Mucosa of descending colon (tissue), 3 donors: ENCODE results near the gene FAM47E. TPM values are rescaled to one million over a fixed set of nuclear protein-coding genes. Genes with fewer than 3 reads are reported as not detected.

Source experiments
- ATAC-seq: fragments of 200-7000 bp; cut with Tn5 transposase; one replicate; pipeline ENCODE4 v1.9.1; 2020; ENCODE audit warnings: mild to moderate bottlenecking, moderate library complexity
- DNase-seq, 3 donors: peaks; one replicate each; pipeline ENCODE4 v3.0.0-alpha.2; 2020
- H3K36me3 ChIP-seq: fragments of 200-600 bp; one replicate; pipeline ENCODE4 v1.8.0; 2021; ENCODE audit warnings: low read depth, mild to moderate bottlenecking
- H3K4me1 ChIP-seq: fragments of 200-600 bp; one replicate; pipeline ENCODE4 v1.8.0; 2021; ENCODE audit warnings: low read depth, mild to moderate bottlenecking
- H3K4me3 ChIP-seq: fragments of 200-600 bp; one replicate; pipeline ENCODE4 v1.8.0; 2021; ENCODE audit warnings: mild to moderate bottlenecking
- H3K9me3 ChIP-seq: fragments of 200-600 bp; one replicate; pipeline ENCODE4 v1.8.0; 2021; ENCODE audit warnings: mild to moderate bottlenecking
- intact Hi-C, 2 donors: fragments of 100-400 bp; cut with DNase I in 1 of 2; cut with micrococcal nuclease in 1 of 2; formaldehyde crosslinking; loops; one replicate each; pipeline versions ENCODE4 v1.11.0 to v1.11.1; 2022; cut with DNase I, micrococcal nuclease
- total RNA-seq, 3 donors: library from RNA; stranded (reverse); fragmentation: NEBNext Ultra II Directional in 2 of 3; extraction: Animal tissue kit (Norgen Biotek cat#: 25700) in 2 of 3; gene quantifications; one replicate each; pipeline versions ENCODE4 v1.2.1 to v1.2.4, GENCODE V29; 2021 to 2023
- TF ChIP-seq, protein P1 (sequence below): fragments of 200-600 bp; IDR thresholded peaks from one replicate; pipeline ENCODE4 v1.8.0; 2022; ENCODE audit warnings: antibody characterized with exemption, mild to moderate bottlenecking
- donor health status: DM: no; HTN: no; CAD: no; lungs with moderate emphysema.
- donor health status: DM: no; HTN: no; CAD: no.
- donor health status: DM: no; HTN: yes; CAD: no.

The FAM47E gene
- total RNA-seq, 3 donors from 2014 or later: 3.3 to 9.8 (median 6.1) TPM

- H3K4me1 ChIP-seq: no peaks in the 10 kb centered on the region
- TF ChIP-seq, protein P1, sequence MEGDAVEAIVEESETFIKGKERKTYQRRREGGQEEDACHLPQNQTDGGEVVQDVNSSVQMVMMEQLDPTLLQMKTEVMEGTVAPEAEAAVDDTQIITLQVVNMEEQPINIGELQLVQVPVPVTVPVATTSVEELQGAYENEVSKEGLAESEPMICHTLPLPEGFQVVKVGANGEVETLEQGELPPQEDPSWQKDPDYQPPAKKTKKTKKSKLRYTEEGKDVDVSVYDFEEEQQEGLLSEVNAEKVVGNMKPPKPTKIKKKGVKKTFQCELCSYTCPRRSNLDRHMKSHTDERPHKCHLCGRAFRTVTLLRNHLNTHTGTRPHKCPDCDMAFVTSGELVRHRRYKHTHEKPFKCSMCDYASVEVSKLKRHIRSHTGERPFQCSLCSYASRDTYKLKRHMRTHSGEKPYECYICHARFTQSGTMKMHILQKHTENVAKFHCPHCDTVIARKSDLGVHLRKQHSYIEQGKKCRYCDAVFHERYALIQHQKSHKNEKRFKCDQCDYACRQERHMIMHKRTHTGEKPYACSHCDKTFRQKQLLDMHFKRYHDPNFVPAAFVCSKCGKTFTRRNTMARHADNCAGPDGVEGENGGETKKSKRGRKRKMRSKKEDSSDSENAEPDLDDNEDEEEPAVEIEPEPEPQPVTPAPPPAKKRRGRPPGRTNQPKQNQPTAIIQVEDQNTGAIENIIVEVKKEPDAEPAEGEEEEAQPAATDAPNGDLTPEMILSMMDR: no peak
- DNase-seq: no peak
- no peak for ATAC-seq
- intact Hi-C loops: no loop called here
- peaks cover 21% of the 10 kb centered on the region for H3K9me3 ChIP-seq
- no peaks in the 10 kb centered on the region for H3K36me3 ChIP-seq
- H3K4me3 ChIP-seq: no peak overlapping the region
Measured at GRCh38 chr4:76322236-76322635, 70.7 kb downstream of the FAM47E start.

GRCh38 chr4:76325072-76325471 is 73.6 kb downstream of the FAM47E start:
- TF ChIP-seq, protein P1: no peak
- intact Hi-C loops: no loop called here
- Histone ChIP-seq H3K36me3 (no peaks in the 10 kb centered on the region), H3K4me3 (no peak overlapping the region), H3K4me1 (no peaks in the 10 kb centered on the region), H3K9me3 (peaks cover 20% of the 10 kb centered on the region)
- DNase-seq: no peak
- no peak for ATAC-seq

DNA sequence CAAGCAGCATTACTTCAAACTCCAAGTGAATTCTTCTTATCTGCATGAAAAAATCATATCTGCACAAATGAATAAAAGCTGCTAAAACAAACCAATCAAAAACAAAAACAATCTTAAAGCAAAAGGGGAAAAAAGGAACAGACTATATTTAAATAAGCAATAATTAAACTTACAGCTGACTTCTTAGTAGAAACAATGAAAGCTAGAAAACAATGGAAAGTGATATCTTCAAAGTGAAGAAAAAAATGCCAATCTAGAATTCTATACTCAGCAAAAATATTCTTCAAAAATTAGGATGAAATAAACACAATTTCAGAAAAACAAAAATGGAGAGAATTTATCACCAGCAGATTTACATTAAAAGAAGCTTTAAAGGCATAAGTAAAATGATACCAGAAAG is 75.0 kb downstream of the FAM47E start:
- Histone ChIP-seq H3K4me3 (no peak overlapping the region), H3K36me3 (no peaks in the 10 kb centered on the region), H3K4me1 (no peaks in the 10 kb centered on the region), H3K9me3 (peaks cover 18% of the 10 kb centered on the region)
- DNase-seq: no peak
- TF ChIP-seq, protein P1: no peak
- ATAC-seq: no peak
- intact Hi-C loops: no loop called here

Other genes starting within 250 kb of the FAM47E start
- gene CXCL9, start 244.2 kb upstream of the FAM47E start, total RNA-seq: 1 to 10 TPM in 2 of 3 donors, under 1 TPM in 1; 0.75 to 4.9 (median 1.3) TPM
- gene CXCL10, start 228.2 kb upstream of the FAM47E start, total RNA-seq: 1 to 10 TPM; 1.4 to 2.2 (median 2.1) TPM
- under 1 TPM in 2 of 3 donors, not detected in 1; 0.19 to 0.72 TPM for gene CXCL11, start 215.7 kb upstream of the FAM47E start, total RNA-seq
- 1 to 10 TPM in 2 of 3 donors, not detected in 1; 1.1 to 2.2 TPM for gene ART3, start 177.0 kb upstream of the FAM47E start, total RNA-seq
- gene NUP54, start 103.3 kb upstream of the FAM47E start, total RNA-seq: 10 to 100 TPM; 32.1 to 40.3 (median 36.4) TPM
- 100 to 1,000 TPM; 148 to 183 (median 172) TPM for gene SCARB2, start 37.9 kb upstream of the FAM47E start, total RNA-seq
- gene STBD1, start 55.0 kb downstream of the FAM47E start, total RNA-seq: 10 to 100 TPM; 11.9 to 34.3 (median 19.7) TPM
- gene CCDC158, start 169.4 kb downstream of the FAM47E start, total RNA-seq: under 1 TPM in 1 of 3 donors, not detected in 2; 0.82 TPM
- gene SHROOM3, start 183.5 kb downstream of the FAM47E start, total RNA-seq: 100 to 1,000 TPM; 105 to 263 (median 158) TPM